Endometrium (tissue), 2 donors: Measurements from ENCODE around the gene GTF2A1L.

ENCODE experiments used
- FAIRE-seq: peaks from 2 replicates; lab custom pipeline; 2012; peaks lifted over from hg19 to GRCh38; lab: Jason Lieb, UNC
- donor health status: control.
- donor health status: control.

GTF2A1L gene

GRCh38 chr2:48707466-48707865, 89.8 kb downstream of the GTF2A1L start:
- no peak for FAIRE-seq

DNA sequence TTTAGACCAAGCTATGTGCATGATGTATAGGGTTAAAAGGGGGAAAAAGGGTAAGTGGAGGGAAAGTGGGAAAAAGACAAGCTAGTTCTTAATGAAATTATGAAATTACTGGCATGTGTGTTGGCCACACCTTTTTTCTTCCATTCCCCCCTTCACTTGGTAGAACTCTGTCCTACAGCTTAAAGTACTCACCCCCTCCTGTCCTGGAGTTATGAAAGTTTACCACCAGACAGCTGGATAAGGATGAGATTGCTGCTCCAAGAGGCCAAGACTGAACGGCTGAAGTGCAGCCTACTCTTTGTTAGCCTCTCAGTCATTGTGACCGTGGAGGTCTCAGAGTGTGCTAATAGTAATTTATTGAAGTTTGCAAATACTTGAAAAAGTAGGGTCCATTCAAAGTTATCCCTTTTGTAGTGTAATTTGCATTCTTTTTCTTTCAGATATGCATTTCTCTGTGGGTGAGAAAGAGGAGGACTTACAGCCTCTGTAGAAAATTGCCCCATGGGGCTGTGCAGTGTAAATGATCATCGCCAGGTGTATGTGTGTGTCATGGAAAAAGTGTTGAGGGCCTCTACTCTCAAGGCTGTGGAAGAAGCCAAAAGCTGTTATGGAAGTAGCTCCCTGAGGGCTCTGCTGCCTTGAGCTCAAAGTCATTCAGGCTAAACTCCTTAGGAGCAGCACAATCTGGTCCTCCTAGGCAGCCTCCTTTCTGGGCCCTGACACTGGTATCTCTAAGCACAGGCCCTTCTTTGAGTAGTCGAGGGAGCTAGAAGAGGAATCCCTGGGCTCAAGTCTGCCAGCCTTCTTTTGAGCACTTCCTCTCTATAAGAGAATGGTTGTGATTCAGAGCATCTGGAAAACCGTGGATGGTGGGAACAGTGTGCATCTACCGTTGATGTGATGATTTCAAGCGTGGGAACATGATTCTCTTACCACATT, 91.7 kb downstream of the GTF2A1L start:
- no peak for FAIRE-seq

DNA sequence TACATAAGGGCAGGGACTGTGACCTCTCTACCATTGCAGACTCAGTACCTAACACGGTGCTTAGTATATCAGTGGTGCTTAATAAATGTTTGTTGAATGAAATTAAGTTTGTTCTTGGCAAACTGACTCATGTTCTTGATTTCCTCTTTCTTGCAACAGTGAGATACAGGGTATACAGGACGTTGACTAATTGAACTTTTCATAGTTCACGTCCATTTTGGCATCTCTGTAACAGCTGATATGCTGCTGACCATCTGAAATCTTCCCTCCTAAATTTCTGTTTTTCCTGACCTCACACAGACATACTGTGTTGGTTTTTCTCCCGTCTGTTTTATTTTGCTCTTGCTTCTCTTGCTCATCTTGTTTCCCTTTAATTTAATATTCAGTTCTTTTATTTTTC, 93.7 kb downstream of the GTF2A1L start:
- no peak for FAIRE-seq

GRCh38 chr2:48712151-48712550, 94.5 kb downstream of the GTF2A1L start:
- no peak for FAIRE-seq

DNA sequence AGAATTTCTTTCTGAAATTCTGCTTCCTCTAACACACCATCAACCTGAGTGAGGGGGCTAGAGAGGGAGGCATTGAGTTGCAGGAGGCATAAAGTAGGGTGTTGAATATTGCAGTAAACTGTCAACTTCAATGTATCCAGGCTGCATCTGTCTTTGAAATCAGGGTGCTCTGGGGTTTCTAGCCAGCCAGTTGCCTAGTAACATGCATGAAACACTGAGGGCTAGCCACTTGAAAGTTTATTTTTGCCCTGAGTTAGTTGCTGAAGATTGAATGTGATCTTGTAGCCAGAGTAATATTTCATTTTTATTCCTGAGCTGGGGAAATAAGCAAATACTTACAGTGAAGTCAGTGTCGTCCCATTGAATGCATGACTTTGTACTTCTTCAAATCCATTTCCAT, 96.0 kb downstream of the GTF2A1L start:
- no peak for FAIRE-seq

DNA sequence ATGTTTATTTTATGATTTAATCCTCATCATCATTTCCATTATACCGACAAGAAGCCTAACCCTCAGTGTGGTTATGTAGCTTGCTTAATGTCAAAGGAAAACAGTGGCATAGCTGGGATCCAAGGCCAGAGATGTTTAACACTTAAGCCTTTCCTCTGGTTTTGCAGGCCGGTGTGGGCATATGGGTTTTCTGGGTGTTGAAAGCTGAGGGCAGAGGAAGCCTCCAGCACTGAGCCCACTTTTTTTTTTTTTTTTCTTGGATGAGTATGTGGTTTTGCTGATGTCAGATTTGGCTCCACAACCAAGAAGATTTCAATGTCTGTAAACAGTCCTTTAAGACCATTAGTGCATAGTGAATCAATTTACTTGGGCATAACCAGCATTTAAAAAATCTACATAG, 96.6 kb downstream of the GTF2A1L start:
- no peak for FAIRE-seq

DNA sequence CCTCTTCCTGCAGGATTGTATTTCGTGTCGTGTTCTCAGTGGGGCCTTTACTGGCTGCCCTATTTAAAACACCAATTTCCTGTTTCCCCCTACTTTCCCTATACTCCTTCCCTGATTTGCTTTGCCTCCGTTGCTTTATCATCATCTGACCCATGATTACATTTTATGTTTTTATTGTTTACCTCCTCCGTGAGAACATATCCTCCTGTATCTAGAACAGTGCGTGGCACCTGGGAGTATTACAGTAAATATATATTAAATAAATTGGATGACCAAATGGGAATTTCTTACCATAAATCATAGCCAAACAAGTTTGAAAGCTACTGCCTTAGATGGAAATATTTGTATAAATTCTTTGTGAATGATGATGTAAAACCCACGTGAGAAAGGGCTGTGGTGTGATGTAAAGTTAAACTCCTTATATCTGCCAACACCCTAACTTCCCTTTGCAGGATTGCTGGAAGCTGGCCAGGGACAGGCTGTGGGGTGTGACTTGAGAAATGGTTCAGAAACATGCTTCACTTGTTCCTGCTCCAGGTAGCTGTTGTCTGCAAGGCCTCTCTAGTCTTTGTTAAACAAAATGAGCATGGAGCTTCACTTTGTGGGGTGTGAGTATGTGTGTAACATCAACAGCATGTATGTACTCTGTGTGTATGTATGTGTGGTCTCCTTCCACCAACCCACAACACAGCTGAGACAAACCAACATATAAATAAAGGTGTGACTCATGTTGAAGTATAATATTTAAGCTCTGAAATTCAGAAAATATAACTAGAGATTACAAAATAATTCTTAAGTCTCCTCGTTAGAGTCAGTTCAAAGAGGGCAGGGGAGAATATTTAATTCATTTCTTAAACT, 97.6 kb downstream of the GTF2A1L start:
- no peak for FAIRE-seq

DNA sequence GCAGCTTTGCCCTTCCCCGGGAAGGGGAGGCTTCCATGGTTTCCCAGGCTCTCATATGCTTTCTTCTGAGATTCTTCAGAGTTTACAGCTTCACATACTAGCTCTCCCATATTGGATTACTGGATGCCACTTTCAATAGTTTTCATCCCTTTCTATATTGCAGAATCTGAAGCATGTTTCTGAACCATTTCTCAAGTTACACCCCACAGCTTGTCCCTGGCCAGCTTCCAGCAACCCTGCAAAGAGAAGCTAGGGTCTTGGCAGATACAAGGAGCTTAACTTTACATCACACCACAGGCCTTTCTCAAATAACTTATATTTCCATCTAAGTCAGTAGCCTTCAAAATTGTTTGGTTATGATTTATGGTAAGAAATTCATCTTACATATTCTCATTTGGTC, 98.3 kb downstream of the GTF2A1L start:
- no peak for FAIRE-seq

DNA sequence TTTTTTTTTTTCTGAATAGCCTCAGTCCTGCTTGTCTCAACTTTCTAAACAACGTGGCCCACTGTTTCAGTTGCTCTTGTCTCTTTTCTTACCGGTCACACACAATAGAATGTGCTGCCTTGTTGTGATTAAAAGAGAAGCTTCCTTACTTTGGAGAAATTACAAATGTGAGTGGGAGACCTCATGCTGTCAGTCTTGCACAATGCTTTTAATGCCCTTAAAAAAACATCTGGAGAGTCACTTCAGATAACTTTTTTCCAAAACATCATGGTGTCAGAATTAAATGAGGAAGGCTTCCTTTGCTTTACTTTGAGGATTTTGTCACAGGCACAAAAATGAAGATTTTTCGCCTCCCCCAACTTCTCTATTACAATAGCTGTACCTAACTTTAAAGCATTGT, 100.2 kb downstream of the GTF2A1L start:
- FAIRE-seq: no peak

- no peak for FAIRE-seq
Observed at GRCh38 chr2:48719480-48720177, 102.0 kb downstream of the GTF2A1L start.

DNA sequence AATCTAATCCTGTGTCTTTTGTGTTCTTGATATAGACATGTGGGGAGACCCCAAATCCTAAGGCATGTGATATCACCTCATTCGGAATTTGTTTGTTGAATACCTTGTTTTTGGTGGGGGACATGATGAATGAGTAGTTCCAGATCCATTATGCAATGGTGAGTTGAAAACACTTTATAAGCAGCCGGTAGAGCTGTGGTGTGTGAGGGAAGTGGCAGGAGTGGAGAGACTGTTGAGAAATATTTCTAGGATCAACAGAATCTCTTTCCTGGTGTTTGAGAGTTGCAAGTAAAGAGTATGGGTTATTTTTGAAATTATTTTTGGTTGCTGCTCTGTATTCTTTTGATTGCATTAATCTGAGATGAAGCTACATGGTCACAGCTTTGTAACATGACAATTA, 103.5 kb downstream of the GTF2A1L start:
- FAIRE-seq: no peak

- no peak for FAIRE-seq
Observed at GRCh38 chr2:48722391-48722790, 104.7 kb downstream of the GTF2A1L start.

GRCh38 chr2:48723129-48723528, 105.5 kb downstream of the GTF2A1L start:
- FAIRE-seq: no peak

GRCh38 chr2:48724278-48724677, 106.6 kb downstream of the GTF2A1L start:
- no peak for FAIRE-seq

DNA sequence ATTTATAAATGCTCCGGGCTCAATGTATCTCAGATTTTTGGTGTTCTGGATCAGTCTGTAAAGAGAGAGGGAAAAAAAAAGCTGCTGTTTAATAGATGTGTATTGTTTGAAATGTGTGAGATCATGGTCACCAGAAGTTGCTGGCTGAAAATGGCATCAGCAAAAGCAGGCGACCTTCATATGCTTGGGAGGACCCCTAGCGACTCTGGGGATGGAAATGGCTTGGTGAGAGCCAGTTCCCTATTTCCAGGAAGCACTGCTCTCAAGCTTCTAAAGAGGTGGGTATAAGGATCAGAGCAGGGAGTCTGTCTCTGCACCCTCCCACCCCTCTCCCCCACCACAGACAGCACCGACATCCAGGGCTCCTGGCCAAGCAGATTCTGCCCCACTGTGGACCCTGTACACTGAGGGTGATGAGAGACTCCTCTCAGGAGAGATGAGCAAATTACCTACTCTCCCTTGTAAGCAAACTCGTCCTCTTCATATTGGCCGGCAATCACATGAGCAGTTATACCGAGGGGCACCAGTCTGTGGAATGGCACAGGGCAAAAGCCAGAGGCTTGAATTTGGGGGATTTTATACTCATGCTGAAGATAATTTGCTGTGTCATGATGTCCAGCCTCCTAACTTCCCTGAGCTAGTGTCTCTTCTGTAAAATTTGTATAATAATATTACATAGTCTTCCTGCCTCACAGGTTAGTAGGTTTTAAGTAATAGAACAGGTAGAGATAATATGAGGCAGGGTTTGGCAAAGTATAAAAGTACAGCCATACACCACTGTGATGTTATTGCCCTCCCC, 108.2 kb downstream of the GTF2A1L start:
- no peak for FAIRE-seq

DNA sequence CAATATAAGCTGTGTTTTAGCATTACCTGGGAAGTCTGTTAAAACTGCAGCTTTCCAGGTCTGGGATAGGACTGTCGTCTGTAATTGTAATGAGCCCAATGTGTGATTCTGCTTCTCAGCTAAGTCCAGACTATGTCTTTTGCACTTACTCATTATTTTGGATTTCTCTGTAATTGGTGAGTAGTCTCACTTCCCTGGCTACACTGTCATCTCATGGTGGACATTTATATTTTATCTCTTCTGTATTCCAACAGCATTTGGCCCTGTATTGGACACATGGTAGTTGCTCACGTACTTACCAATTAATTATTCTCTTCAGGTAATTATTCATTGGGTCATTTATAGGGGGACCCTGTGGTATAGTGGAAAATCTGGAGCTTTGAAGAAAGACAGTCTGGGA, 109.9 kb downstream of the GTF2A1L start:
- FAIRE-seq: no peak

DNA sequence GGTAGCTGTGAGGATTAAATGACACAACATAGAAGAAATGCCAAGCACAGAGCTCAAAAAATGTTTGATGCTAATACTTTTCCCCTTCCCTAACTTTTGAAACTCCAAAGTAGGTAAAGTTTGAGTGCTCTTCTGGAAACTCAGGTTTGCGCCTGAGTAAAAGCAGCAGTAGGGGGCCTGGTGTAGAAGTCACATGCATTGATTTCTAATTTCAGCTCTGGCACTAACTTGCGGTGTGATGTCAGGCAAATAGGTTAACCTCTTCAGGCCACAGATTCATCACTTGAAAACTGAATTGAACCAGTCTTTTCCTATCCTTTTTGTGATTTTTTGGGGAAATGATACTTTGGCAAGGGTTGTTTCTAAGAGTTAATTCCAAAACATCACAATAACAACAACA, 110.6 kb downstream of the GTF2A1L start:
- no peak for FAIRE-seq

DNA sequence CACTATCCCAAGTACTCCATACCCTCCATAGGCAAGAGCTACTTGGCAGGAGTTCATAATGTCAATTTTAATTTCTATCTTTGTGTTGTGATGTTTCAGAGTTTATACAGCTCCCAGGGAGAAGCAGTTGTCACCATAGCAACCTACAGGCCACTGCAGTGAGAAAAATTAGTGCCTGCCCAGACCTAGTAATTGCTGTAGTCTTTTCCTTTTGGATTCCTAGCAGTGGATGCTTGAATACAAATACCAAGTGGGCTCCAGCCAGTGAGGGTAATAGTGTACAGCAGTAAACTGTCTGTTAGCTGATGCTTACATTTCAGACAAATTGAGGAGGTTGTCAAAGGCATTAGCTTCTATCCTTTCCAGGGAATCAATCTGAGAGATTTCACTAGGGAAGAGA, 111.2 kb downstream of the GTF2A1L start:
- FAIRE-seq: no peak
